IPS-11a (cell line): Measurements from ENCODE around the gene ATN1.

Experiments
- H3K4me3 ChIP-seq: one replicate; pipeline ENCODE4 v1.5.1; 2013; ENCODE audit warnings: low read depth, low read length, control low read depth

ATN1 gene

DNA sequence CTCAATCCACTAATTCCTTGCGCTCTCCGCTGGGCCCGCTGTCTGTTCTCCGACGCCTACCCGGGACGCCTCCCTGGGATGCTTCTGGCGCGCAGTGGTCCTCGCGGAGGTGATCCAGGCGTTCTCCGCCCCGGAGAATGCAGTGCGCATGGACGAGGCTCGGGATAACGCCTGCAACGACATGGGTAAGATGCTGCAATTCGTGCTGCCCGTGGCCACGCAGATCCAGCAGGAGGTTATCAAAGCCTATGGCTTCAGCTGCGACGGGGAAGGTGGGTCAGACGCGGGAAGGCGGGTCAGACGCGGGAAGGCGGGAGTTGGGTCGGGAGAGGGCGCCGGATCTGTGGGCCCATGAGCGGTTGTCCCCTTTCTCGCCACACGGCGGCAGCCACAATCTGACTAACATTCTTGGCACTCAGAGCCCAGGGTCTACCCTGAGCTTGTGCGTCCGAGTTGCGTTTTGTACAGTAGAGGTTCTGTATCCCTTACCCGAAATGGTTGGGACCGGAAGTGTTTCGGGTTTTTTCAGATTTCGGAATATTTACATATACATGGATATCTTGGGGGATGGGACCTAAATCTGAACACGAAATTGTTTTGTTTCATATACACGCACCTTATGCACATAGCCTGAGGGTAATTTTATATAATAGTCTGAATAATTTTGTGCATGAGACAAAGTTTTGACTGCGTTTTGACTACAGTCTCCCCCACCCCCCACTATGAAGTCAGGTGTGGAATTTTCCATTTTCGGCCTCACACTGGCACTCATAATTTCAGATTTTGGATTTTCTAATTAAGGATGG is 16.8 kb downstream of the ATN1 start:
- peak overlapping the region; percentile 90 for H3K4me3 ChIP-seq

DNA sequence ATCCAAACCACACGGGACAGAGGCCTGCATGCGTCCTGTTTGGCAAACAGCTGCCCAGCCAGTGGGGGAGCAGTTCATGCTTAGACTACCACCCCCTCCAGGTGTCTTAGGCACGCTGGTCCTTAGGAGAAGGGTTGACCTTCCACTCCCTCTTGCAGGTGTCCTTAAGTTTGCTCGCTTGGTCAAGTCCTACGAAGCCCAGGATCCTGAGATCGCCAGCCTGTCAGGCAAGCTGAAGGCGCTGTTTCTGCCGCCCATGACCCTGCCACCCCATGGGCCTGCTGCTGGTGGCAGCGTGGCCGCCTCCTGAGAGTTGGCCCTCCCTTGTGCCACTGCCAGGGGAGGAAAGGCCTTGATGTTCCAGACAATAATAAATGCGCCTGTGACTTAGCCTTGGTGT is 17.9 kb downstream of the ATN1 start:
- peak overlapping the region; percentile 14 for H3K4me3 ChIP-seq

DNA sequence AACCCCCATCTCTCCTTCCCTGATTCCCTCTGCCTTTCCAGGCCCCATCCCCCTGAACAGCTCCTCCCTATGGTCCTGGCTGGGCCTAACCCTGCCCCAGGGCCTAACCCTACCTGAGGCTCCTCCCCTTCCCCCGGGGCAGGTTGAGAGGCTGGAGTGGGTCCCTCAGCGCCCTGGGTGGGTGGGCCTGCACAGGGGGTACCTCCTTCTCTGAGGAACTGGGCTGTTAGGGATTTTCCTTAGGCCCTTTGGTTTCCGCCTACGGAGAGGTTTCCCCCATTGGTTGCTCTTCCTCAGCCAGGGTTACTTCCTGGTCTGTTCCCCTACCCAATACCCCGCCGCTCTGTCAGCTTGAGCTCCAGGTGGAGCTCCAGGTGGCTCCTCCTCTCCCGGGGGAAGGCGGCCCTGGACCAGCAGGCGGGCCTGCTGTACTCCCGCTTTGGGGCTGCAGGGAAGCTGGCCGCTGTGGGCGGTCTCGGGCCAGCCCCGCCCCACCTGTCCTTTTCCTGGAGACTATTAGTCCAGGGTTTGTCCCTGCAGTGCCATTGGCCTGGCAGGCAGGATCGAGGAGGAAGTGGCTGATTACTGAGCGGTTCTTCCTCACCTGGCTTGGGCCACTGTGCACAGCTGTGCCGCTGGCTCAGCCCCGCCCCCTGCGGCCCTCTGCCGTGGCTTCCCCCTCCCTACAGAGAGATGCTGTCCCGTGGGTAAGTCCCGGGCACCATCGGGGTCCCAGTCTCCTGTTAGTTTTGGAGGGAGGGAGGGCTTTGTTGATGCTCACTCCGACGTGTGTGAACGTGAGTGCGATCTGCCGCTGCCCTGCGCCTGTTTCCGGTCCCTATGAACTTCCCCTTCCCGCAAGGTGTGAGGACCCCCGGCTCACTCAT is 18.5 kb downstream of the ATN1 start:
- H3K4me3 ChIP-seq, result peak overlapping the region; percentile 67

DNA sequence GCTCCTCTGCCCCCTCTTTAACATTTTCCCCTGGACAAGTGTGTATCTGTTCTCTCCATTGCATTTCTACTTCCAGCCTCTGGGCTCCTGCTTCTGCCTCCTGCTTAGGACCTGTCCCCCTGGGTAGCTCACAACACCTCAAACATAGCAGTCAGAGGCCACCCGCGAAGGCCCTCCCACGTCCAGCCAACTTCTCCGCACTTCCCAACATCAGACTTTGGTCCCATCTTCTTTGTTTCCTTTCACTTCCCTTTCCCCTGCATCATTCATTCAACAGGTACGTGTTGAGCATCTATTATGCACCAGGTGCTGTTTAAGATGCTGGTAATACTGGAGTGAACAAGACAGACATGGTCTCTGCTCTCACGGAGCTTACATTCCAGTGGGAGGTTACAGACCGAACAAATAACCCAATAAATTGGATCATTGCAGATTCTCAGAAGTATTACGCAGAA is 19.2 kb downstream of the ATN1 start:
- H3K4me3 ChIP-seq, result peak overlapping the region; percentile 67

DNA sequence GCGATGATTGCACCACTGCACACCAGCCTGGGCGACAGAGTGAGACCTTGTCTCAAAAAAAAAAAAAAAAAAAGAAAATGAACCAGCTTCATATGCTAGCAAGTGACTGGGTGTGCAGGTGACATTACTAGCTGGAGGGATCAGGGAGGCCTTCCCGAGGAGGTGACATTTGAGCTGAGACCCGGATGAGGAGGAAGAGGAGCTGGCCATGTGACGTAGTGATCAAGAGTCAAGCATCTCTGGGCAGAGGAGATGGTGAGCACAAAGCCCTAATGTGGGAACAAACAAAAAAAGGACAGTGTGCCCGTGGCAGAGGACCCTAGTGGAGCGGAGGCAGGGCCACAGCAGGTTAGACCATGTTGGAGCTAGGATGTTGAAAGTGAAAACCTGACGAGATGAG is 19.9 kb downstream of the ATN1 start:
- H3K4me3 ChIP-seq, result no peak overlapping the region

DNA sequence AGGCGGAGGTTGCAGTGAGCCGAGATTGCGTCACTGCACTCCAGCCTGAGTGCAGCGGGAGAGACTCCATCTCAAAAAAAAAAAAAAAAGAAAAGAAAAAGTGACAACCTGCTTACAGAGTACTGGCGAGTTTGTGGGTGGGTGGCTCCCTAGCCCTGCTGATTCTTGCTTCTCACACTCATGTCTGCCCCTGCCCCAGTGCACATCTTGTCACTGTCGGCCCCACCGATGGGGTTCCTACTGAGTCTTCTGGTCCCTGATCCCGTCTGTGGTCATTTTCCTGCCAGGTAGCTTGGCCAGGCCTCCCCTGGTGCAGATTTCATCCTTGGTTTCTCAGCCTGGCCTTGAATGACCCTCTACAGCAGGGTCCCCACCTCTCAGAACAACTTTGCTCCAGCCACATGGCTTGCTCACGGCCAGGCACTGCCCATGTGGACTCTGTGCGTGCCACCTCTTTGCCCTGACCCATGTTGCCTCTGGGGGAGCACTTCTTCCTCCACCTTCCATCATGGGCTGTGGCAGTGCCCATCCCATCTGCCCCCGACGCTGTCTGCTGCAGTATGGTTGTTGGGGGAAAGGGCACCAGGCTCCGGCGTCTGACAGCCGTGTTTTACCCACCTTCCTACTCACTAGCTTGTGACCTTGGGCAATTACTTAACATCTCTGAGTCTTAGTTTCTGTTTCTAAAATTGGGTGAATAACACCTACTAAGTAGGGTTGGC is 21.3 kb downstream of the ATN1 start:
- no peak overlapping the region for H3K4me3 ChIP-seq

DNA sequence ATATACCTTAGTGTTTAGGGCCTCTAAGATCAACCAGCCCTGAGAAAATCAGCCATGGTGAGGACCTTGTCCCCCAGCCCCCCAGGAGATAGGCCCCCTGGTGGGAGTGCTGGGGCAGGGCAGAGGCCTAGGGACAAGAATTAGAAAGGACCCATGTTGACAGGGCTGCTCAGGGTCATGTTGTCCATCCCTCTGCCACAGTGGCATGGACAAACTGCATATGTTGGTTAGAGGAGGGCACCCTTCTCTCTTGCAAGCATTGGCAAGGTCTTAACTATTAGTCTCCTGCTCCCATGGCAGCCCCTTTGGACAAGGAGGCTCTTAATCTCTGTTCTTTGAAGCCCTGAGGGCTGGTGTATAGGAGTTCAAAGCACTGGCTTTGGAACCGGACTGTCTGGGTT is 22.6 kb downstream of the ATN1 start:
- H3K4me3 ChIP-seq, result no peak overlapping the region

DNA sequence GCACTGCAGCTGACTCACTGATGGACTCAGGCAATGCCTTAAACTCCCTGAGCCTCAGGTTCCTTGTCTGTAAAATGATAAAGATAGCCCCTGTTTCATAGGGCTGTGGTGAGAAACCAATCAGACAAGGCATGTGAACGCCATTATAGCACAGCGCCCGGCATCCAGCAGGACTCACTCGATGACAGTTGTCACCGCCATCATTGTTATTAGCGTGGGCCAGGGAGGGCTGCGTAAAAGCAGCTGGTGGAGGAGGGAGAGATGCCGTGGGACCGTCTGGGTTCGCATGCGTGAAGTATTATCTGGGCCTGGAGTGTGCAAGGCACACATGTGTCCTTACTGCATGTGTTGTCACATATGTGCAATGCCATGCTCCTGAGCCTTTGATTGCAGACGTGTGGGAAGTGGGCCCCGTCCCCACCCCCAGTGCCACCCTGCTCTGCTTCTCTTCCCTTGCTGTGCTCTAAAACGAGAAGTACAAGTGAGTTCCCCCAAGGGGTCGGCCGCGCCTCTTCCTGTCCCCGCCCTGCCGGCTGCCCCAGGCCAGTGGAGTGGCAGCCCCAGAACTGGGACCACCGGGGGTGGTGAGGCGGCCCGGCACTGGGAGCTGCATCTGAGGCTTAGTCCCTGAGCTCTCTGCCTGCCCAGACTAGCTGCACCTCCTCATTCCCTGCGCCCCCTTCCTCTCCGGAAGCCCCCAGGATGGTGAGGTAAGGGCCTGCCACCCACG is 23.2 kb downstream of the ATN1 start, which contains the start of gene PTPN6:
Gene PTPN6 (plus strand): TSS at position 546 of the 730 bp plus-strand sequence. CDS start 157 bp downstream, at position 703.
- H3K4me3 ChIP-seq, result no peak within 1 kb of the TSS

DNA sequence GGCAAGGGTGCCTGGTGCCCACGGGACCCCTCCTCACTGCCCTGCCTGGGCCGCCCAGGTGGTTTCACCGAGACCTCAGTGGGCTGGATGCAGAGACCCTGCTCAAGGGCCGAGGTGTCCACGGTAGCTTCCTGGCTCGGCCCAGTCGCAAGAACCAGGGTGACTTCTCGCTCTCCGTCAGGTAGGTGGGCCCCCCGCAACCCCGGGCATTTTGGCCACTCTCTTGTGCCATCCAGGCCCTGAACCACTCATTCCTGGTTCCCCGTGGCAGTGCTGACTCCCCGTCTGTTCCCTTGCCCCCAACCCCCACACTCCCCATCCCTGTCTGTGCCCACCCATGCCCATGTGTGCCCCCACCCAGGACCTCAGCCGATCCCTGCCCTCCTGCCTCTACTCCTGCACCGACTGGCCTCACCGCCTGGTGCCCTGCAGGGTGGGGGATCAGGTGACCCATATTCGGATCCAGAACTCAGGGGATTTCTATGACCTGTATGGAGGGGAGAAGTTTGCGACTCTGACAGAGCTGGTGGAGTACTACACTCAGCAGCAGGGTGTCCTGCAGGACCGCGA is 23.9 kb downstream of the ATN1 start:
- H3K4me3 ChIP-seq, result no peak overlapping the region

DNA sequence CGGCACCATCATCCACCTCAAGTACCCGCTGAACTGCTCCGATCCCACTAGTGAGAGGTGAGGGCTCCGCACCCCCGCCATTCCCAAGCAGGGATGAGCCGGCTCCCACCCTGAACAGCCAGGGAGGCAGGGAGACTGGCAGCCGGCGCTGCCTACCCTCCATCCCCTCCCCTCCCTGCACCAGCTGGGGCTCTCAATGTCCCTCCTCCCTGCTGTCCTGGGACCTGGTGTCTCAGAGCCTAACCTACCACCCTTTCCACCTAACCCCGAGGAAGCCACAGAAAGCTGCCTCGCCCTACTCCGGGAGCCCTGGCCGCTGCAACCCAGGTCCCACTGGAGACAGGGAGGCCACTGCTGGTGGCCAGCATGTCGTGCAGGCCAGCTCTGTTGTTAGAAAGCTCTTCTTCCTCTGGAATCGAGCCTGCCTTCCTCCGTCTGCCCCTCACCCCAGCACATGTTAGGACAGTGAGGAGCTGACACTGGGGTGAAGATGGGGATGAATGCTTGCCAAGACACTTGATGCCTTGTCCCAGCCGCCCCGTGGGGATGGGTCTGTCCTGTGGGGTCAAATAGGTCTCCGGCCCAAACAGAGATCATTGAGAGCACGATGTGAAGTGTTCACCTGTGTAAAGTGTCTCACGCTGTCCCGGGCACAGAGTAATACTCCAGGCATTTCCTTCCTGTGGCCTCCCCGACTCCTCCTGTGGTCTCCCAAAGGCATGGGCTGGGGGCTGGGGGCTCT is 24.5 kb downstream of the ATN1 start:
- no peak overlapping the region for H3K4me3 ChIP-seq

DNA sequence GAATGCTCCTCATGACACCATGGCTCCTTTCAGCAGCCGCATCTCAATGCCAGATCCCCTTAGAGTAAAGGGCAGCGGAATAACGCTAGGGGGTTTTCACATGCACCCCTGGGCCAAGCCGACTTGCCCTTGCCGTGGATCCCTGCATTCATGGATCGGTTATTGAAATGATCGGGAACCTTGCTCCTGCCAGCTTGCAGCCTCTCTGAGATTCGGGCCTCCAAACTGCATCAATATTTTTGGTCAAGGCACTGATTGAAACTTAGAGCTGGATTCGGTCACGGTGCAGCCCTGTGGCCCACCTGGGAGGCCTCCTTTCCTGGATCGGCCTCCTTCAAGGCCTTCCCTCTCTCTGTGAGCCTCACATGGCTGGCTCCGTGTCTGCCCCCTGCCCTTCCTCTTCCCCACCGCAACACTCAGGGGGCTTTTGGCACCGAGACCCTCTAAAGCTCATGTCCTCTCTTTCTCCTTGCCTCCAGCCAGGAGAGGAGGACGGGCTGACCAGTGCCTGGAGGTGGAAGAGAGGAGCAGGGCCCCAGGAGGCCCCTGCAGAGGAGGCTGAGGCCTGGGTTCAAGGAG is 25.2 kb downstream of the ATN1 start:
- no peak overlapping the region for H3K4me3 ChIP-seq

DNA sequence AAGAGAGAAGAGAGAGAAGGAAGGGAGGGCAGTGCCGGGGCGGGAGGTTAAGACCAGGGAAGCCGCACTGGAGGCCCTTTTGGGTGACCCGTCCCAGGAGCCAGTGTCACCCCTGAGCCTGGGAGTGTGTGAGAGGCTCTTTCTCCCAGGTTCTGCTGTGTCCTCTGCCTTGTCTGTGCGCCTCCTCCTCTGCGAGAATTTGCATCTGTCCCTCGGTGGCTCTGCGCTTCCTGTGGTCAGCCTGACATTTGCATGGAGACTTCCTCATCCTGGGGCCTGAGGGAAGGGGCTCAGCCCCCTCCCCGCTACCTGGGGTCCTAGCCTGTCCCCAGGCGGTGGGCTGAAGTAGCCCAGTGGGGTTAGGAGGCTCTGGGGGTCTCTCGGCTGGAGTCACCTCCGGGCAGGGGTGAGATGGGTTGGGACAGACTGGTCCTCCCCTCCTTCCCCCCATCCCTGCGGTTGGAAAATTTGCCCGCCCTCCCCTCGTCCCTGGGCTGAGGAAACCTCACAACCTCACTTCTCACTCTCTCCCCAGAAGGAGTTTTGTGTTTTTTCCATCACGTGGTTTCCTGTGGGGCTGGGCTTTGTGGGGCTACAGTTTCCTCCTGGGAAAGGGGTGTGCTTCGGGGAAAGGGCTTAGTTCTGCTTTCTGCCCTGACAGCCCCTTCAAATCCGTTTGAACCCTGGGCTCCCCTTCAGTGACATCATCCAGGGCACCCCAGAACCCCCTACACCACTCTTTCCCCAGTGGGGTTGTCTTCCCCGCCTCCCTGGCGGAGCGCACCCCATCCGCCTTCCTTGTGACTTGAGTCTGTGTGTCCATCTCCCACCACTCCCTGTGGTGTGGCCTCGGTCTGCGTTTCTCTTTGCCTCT is 25.9 kb downstream of the ATN1 start:
- no peak overlapping the region for H3K4me3 ChIP-seq

DNA sequence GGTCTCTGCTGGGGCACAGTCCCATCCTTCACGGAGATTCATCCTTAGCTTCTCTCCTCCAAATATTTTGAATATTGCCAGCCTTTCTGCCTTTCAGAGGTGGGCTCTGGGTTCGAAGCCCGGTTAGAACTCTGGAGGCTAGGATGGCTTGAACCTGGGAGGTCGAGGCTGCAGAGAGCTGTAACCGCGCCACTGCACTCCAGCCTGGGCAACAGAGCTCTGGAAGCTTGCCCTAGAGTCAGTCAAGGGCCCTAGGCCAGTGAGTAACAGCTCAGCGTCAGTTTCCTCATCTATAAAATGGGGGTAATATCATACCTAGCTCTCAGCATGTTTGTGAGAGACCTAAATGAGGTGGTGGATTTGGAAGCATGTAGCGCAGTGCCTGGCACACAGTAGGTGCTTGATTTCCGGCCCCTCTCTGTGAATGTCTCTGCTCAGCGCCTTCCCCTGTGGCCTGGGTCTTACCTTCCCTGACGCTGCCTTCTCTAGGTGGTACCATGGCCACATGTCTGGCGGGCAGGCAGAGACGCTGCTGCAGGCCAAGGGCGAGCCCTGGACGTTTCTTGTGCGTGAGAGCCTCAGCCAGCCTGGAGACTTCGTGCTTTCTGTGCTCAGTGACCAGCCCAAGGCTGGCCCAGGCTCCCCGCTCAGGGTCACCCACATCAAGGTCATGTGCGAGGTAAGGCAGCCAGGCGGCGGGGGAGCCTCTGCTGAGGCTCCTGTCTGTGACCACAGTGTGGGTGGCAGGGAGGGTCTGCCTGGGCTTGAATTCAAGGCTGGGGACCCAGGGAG is 26.8 kb downstream of the ATN1 start:
- H3K4me3 ChIP-seq, result no peak overlapping the region

DNA sequence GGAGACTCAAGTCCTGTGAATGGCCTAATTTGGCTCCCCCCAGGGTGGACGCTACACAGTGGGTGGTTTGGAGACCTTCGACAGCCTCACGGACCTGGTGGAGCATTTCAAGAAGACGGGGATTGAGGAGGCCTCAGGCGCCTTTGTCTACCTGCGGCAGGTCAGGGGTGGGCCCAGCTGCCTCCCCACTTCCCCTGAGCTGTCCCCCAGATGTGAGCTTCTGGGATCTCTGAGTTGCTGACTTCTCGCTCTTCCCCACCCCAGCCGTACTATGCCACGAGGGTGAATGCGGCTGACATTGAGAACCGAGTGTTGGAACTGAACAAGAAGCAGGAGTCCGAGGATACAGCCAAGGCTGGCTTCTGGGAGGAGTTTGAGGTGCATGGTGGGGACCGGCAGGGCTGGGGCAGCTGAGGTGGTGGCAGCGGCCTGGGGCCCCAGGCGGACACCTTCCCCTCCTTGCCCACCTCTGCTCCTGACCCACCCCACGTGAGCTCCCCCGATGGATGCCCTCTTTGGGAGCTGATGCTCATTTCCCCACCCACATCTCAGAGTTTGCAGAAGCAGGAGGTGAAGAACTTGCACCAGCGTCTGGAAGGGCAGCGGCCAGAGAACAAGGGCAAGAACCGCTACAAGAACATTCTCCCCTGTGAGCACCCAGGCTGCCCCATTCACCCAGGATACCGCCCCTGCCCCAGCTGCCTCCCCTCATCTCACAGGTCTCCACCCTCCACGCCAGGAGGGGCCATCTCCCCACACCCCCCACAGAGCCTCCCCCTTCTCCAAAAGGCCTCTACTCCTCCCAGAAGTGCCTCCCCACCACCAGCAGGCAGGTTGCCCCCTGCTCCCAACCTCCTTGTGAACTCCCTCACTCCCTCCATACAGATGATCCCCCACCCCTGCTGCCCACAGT is 27.6 kb downstream of the ATN1 start:
- H3K4me3 ChIP-seq, result no peak overlapping the region

DNA sequence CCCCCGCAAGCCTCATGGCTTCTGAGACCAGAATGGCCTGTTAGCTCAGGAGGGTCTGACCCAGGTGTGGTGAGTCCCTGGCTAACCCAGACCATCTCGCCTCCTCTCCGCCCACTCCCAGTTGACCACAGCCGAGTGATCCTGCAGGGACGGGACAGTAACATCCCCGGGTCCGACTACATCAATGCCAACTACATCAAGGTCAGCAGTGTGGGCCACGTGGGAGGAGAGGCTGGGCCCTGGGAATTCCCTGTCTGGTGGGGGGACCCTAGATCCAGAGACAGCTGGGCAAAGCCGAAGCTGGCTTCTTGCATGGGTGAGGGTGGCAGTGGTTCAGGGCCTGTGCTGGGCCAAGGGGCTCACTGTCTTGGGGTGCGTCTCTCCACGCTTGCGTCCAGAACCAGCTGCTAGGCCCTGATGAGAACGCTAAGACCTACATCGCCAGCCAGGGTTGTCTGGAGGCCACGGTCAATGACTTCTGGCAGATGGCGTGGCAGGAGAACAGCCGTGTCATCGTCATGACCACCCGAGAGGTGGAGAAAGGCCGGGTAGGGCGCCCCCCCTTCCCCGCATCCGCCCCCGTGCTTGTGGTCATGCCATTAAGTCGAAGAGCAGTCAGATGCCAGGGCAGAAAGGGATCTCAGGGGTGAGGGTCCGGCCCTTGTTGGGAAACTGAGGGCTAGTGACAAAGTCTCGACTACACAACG is 28.4 kb downstream of the ATN1 start:
- H3K4me3 ChIP-seq, result no peak overlapping the region
